GM18499 (cell line): ENCODE measurements around the gene EEFSEC.

Experiments
- ATAC-seq: cut with Tn5 transposase; IDR thresholded peaks from one replicate; pipeline ENCODE4 v1.9.1; 2021; ENCODE audit warnings: moderate number of reproducible peaks; ENCODE audit not compliant: insufficient read depth, unreplicated experiment

The EEFSEC gene

DNA sequence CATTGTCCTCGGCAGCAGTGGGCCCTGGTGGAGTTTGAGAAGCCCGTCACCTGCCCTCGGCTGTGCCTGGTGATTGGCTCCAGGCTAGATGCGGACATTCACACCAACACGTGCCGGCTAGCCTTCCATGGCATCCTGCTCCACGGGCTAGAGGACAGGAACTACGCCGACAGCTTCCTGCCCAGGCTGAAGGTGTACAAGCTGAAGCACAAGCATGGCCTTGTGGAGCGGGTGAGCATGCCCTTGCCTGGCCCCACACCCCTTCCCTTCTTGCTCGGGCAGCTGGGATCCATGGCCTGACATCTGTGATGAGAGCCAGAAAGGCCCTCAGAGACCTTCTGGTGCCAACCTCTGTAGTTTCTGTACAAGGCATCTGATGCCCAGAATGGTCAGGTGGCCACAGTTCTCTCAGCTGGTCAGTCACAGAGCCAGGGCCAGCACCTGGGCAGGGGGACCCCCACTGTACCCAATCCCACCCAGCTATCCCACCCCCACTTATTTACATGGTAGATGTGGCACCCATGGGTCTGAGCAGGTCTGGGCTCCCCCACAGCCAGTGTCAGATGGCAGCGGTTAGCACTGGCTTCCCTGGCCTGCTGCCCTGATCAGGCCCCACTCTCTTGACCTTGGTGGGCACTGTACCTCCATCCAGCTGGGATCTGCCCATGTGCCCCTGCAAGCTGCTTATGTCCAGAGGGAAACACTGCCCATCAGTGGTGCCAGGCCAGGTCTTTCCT lies 188.5 kb downstream of the EEFSEC start:
- no peak for ATAC-seq

DNA sequence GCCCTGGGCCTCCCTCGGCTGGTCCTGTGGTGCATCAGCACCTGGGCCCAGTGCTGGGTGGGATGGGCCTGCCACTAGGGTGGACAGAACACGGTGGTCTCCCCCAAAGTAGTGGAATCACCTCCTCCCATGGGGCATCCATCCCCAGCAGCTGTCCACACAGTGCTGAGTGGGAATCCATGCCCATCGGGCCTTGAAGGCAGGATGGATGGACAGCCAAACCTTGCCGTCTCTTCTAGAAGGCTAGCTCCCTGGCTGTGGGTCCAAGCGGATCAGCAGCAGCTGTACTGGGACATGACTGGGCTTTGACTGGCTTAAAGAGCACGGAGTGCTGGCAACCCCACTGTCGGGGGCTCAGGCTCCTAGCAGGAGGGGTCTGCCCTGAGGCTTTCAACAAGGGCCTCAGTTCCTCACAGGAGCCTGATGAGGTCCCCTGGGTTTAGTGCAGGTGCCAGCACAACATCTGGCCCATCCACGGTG lies 189.5 kb downstream of the EEFSEC start:
- ATAC-seq, result no peak

DNA sequence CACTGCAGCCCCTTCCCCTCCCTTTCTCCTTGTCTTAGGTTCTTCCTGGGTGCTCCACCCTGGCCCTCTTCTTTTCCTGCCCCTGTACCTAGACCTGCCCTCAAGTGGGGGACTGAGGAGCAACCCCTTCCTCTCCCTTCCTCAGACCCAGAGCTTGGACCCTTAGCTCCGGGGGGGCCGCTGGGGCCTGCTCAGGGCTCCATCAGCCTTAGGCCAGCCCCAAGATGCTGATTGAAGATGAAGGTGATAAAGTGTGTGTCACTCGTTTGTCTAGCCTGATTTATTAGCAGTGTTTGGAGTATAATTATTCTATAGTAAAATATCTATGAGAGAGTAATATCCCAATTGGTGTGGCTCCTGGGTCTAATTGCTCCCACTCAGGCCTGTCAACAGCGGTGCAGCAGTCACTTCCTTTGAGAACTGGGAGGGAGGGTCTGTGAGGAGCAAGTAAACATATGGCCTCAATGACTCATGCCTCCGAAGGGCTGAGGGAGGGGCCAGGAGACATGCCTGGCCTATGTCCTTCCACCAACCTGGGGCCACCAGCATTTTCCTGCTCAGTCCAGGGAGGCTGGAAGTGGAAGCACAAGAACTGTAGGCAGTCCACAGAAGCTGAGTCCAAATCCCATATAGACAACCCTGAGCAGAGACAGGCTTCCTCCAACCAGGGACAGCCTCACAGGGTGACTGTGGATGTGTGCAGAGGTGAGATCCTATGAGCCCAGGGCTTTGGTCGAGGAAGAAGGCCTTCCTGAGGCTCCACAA lies 190.2 kb downstream of the EEFSEC start:
- ATAC-seq, result no peak

DNA sequence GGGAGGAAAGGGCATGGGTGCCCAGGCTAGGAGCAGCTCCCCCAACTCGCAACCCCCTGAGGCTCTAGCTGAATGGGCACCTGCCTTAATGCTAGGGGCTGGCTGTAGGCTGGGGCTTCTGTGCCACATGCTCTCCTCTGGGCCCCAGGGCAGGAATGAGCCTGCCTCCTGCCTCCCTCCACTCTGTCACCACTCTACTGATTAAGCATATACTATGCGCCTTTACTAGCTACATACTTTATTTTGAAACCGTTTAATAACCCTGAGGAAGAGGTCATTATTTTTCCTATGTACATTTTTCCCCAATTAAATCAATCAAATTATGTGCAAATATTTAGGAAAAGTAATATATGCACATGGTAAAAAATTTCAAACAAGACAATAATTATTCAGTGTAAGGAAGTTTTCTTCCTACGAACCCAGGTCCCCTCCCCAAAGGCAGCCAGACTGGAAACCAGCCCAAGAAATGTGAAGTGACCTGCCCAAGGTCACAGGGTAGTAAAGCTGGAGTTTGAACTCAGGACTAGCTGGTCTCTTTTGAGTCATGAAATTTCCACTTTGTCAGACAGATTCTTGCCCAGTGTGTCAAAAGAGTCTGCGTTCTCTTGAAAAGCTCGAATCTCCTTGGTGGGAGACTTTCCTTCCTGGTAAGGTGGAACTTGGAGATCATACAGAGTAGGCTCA lies 190.9 kb downstream of the EEFSEC start:
- no peak for ATAC-seq

DNA sequence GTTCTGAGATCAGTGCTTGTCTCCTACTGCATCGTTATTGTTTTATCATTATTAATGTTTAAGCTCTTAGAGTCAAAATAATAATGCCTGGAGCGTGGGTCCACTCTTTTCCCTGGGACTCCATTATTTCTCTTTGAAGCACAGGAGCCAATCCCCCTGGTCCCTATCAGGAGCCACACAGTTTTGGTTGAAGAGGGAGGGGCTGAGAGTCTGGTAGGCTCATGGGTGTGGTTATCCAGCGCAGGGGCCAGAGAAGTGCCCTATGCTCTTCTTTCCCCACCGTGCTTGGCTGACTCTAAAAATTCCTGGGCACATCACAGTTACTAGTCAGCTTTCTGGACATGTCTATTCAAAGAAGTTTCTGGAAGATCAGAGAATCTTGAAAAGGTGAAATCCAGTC lies 191.9 kb downstream of the EEFSEC start:
- ATAC-seq, result no peak

DNA sequence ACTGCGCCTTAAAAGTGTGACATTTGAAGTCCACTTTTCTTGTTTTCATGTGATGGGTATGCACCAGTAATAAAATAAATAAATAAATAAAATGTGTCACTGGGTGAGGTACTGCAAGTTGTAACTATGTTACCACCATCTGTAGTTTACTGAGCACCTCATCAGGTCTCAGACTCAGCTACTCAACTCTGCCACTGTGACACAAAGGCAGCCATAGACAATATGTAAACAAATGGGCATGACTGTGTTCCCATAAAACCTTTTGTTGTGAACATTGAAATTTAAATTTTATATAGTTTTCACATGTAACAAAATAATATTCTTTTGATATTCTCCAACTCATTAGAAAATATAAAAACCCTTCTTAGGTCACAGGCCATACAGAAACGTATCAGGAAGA lies 193.3 kb downstream of the EEFSEC start:
- no peak for ATAC-seq

DNA sequence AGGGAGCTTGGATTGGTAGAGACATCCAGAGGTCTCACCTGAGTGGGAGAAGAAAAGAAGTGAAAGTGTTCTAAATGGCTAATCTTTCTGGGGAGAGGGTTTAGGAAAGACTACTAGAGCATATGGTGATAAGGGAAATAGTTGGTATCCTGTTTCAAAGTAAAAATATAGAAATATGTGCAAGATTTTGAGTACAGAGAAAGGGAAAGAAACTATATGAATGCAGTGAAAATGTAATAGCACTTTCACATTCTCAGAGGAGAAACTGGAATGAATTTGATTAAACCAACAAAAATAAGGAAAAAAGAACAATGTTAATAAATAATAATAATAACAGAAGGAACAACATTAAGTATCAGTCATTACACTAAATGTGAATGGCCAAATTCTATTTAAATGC lies 194.0 kb downstream of the EEFSEC start:
- no peak for ATAC-seq

DNA sequence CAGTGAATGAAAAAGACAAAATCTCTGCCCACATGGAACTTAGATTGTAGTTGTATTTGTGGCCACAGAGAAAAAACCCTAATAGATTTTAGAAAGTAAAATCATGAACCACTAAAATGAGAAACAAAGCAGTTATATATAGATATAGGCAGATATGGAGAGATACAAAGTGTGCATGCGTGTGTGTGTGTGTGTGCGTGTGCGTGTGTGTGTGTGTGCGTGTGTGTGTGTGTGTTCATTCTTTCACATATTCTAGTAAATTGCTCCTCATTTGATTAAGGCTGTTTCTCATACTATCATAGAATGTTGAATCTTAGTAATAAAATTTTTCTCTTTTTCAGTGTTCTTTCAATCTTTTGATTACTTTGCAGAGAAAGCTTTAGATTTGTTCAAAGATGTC lies 194.8 kb downstream of the EEFSEC start:
- no peak for ATAC-seq

DNA sequence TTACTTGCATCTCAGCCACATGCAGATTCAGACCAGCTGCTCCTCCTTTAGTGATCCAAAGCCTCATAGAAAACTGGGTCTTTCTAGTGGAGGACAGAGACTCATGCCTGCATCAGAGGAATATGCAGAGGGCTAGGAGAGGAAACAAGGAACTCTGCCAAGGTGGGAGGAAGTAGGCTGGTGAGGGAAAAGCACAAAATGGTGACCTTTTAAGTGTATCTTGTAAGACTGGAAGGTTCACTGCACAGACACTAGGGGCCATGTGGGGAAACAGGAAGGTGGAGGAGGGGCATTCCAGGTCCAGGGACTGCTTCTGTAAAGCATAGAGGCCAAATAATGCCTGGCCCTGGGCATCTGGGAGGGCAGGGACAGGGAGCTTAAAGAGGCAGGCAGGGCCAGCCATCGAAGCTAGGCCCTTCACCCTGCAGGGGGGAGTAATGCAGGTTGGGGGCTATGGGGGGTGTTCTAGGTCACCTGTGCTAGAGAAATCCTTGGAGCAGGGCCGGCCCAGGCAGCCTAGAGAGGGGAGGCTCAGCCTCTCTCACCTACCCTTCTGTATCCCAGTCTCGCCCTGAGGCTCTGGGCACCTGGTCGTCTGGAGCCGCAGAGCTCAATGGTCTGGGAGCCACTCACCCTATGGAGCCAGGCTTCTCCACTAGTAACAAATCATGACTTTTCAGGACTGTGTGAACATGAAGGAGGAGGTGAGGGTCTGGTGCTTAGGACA lies 195.7 kb downstream of the EEFSEC start:
- no peak for ATAC-seq

DNA sequence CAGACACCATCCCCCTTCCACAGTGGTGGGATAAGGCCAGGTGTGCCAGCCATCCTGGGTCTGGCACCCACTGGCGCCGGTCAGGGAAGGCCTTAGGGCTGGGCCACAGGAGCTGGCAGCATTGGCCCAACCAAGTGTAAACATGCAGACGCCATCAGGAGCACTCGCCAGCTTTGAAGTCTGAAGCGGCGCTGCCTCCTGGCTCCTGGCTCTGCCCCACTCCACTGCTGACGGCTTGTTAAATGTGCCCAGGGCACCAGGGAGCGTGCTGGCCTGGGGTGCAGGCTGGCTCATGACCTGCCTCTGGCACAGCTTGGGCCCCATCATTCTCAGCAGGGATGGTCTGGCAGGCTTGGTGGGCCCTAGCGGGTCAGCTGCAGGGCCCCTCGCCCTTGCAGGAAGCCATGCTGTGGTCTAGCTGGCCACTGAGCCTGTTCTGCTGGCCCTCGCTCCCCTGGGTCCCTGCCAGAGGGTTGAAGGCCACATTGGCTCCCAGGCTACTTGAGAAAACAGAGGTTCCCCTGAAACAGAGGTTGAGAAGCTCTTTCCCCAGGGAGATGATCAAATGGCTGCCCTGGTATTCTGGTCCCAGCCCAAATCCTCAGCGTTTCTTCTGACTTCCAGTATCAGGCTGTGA lies 196.8 kb downstream of the EEFSEC start:
- no peak for ATAC-seq

DNA sequence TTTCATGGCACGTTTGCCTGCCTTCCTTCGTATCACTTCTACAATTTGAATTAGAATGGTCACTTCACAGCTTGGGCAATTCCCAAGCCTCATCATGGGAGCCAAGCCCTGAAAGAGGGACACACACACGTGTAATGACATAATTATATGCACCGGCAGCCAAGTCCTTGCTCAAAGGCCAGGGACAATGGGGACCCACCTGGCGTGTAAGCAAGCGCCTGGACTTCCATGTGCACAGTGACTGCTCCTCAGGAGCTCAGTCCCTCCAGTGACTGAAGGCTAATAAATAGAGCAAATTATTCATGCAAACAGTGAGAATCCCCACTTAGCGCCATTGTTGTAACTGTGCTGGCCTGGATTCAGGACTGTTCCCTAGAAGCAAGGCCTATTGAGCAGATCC lies 198.3 kb downstream of the EEFSEC start:
- no peak for ATAC-seq

DNA sequence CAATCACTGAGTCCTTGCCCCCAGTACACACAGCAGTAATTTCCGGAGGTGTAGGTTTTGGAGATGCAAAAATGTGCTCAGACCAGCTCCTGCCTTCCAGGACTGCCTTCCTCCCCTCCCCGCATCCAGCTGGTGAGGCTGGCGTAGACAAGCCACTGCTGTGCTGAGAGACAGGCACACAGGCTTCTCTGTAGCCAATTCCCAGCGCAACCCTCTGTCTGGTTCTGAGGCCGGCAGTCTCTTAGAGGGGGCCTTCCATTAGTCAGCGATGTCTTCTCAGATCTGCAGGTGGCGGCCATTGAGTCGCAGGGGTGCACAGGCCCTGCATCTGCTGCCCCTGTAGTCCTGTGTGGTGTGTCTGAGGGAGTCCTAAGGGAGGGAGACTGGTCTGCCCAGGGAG lies 199.0 kb downstream of the EEFSEC start:
- ATAC-seq, result no peak

DNA sequence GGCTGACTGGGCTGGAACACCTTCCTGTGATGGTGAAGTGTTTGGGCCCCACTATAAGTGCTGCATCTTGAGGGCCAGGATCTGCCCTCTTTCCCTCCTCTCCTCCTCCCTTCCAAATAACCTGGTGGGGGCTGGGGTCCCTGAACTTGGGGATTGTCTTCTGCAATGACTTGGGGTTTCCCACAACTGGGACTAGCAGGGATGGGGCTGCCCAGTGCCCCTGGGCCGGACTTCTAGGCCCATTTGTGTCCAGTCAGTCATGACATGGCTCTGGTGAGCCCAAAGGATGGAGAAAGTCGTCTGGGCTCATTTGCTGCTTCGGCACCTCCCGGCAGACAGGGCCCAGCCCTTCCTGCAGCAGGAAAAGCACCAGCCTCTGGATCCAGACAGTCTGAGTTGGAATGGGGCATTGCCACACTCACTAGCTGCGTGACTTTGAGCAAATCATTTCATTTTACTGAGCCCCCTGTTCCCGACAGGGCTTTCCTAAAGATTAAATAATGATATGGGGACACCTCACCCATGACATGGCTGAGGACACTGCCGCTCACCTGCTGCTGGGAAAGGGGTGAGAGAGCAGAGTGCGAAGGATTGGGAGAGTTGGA lies 200.2 kb downstream of the EEFSEC start:
- no peak for ATAC-seq

DNA sequence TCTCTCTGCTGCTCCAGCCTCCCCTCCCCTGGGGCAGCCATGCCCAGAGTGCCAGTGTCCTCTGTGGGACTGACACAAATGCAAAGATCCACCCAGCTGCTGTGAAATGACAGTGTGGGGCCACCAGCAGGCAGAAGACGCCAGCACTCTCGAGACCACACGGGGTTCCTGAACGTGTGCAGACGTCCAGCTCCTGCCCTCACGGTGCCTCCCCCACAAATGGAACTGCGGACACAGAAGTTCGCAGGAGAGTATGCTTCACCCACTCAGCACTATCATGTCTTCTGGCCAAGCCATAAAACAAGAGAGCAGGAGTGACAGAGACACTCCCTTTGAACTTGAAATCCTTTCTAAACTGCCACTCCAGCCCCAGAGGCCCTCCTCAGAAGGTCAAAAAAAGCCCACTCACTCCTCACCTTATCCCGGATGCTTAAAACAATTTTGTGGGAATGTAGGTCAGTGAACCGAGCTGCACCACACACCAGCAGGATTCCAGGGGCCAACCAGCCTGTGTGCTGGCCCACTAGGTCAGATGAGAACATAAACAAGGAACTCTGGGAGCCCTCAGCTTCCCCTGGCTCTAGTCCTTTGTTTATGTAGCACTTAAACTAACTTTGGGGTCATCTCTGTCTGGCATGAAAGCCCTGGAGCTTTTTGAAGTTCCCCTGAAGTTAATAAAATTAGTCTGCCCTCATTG lies 200.9 kb downstream of the EEFSEC start:
- ATAC-seq, result no peak

DNA sequence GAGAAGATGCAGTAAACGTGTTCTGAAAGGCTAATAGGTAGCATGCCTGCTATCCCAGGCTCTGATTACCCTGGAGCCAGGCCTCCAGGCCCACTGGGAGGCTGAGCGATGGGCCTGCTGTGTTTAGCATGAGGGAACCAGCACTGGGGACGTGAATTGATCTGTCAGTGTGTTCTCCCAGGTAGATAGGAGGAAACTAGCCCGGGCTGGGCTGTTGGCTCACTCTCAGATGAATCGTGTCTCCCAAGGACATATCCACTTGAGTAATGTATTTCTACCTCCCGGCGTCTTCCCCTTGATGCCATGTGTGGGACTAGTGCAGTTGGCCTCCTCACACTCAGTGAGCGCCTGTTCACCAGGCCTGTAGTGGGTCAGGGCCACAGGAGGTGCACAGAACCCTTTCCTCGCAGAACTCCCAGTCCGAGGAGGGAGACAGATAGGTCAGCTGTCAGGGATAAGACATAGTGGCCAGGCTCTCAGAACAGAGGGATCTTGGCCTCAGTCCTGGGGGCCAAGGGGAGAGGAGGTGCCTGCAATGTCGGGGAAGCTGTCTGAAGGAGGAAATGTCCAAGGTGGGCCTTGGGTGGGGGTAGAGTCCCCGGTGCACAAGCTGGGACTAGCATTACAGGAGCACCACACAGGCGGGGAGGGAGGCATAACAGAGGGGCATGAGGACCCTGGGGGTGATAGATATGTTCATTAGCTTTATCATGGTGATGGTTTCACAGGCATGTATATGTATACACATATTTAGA lies 201.7 kb downstream of the EEFSEC start:
- ATAC-seq, result no peak

DNA sequence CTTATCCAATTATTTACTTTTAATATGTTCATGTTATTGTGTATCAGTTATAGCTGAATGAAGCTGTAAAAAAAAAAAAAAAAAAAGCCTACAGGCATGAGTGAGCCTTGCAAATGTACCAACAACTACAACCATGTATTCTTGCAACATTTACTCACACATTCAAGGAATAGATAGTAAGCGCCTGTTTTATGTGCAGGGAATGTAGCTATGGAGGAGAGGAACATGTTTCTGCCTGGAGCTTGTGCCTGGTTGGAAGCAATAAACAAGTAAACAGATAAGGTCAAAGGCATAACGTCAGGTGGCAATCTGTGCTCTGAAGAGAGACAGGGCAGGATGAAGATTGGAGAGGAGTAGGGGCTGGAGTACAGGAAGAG lies 202.2 kb downstream of the EEFSEC start:
- ATAC-seq, result no peak

DNA sequence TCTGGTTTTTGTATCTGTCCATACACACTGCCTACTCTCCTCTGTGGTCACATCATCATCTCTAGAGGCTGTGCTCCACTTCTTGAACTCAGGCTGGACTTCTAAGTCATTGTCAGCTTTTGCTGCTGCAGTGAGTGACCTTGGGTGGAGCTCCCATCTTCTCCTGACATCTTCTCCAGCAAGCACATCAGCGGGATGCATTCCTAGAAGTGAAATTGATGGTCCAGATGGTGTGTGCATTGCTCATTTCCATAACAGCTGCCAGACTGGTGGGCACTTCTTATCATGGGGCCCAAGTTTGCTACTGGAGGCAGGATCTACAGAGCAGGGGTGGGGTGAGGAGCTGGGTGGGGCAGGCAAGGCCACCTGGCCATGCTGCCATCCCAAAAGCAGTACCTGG lies 203.5 kb downstream of the EEFSEC start:
- no peak for ATAC-seq

DNA sequence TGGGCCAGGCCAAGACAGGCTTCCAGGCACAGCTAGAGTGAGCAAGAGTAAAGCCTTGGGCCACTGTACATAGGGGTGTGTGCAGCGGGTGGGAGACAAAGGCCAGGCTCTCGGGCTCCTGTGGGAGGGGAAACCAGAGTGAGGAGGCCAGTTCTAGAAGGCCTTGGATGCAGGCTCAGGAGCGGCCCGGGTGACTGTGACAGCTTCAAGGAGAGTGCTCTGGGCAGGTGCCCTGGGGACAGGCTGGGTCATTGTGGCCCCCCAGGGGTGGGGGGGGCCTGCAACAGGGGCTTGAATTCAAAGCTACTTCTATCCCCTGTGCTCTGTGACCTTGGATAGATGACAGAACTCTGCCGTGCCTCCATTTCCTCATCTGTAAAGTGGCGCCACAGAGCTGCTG lies 204.3 kb downstream of the EEFSEC start:
- no peak for ATAC-seq
